SK-N-SH treated with all-trans-retinoic acid at 6 μM for 48 hours (cell line): ENCODE measurements around the gene RPS24.

ENCODE experiments used
- ARNTL ChIP-seq: fragments of 450-650 bp; formaldehyde crosslinking; IDR thresholded peaks from 2 replicates; pipeline ENCODE4 v1.5.0; 2020; ENCODE audit warnings: low read depth, mild to moderate bottlenecking, moderate library complexity, borderline replicate concordance
- CSDC2 ChIP-seq: fragments of 250-450 bp; sonication (Bioruptor Pico); IDR thresholded peaks from 2 replicates; pipeline ENCODE4 v1.5.0; 2020; ENCODE audit warnings: mild to moderate bottlenecking, moderate library complexity
- ESRRG ChIP-seq: fragments of 250-450 bp; sonication (Bioruptor Pico); IDR thresholded peaks from 2 replicates; pipeline ENCODE4 v1.6.1; 2021; ENCODE audit warnings: mild to moderate bottlenecking
- ISL1 ChIP-seq: fragments of 250-450 bp; sonication (Bioruptor Pico); IDR thresholded peaks from 2 replicates; pipeline ENCODE4 v2.1.2; 2022; ENCODE audit warnings: mild to moderate bottlenecking, moderate library complexity
- PPARA ChIP-seq: fragments of 250-450 bp; sonication (Bioruptor Pico); IDR thresholded peaks from 2 replicates; pipeline ENCODE4 v1.5.0; 2020; ENCODE audit warnings: mild to moderate bottlenecking, borderline replicate concordance
- TCF4 ChIP-seq: fragments of 250-450 bp; sonication (Bioruptor Pico); IDR thresholded peaks from 2 replicates; pipeline ENCODE4 v1.8.0; 2021; ENCODE audit warnings: mild to moderate bottlenecking, moderate library complexity, borderline replicate concordance
- TOX ChIP-seq: fragments of 250-450 bp; sonication (Bioruptor Pico); IDR thresholded peaks from 2 replicates; pipeline ENCODE4 v1.8.0; 2021; ENCODE audit warnings: mild to moderate bottlenecking, moderate library complexity, borderline replicate concordance
- ZC3H10 ChIP-seq: fragments of 250-450 bp; sonication (Bioruptor Pico); IDR thresholded peaks from 2 replicates; pipeline ENCODE4 v1.5.1; 2021; ENCODE audit warnings: mild to moderate bottlenecking, moderate library complexity
- ZFP3 ChIP-seq: fragments of 250-450 bp; sonication (Bioruptor Pico); IDR thresholded peaks from 2 replicates; pipeline ENCODE4 v1.5.0; 2020; ENCODE audit warnings: mild to moderate bottlenecking, moderate library complexity
- ZFP30 ChIP-seq: fragments of 450-650 bp; formaldehyde crosslinking; IDR thresholded peaks from 2 replicates; pipeline ENCODE4 v1.5.0; 2022; ENCODE audit warnings: mild to moderate bottlenecking, moderate library complexity
- TF ChIP-seq, protein P1 (sequence below): fragments of 250-450 bp; sonication (Bioruptor Pico); IDR thresholded peaks from 2 replicates; pipeline ENCODE4 v1.5.0; 2020; ENCODE audit warnings: mild to moderate bottlenecking, moderate library complexity
- TF ChIP-seq, protein P2 (sequence below): fragments of 250-450 bp; sonication (Bioruptor Pico); IDR thresholded peaks from 2 replicates; pipeline ENCODE4 v1.5.1; 2021; ENCODE audit warnings: mild to moderate bottlenecking, moderate library complexity
- TF ChIP-seq, protein P3 (sequence below): fragments of 250-450 bp; sonication (Bioruptor Pico); IDR thresholded peaks from 2 replicates; pipeline ENCODE4 v1.8.0; 2020; ENCODE audit warnings: mild to moderate bottlenecking, moderate library complexity, borderline replicate concordance

DNA sequence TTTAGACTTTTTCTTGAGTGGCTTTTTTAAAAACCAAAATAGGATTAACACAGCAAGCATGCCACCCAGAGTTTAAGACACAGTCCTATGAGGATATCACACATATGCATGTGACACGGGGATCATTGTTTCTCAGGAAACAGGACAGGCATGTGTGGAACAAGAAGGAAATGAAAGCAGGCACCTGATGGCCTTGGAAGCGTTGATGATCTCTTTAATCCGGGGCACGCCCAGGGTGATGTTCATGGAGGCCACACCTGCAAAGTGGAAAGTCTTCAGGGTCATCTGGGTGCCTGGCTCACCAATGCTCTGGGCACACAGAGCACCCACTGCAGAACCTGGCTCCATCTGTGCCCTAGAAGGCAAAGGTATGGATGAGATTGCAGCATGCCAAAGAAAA is 48.7 kb upstream of the RPS24 start:
- TF ChIP-seq, protein P1, sequence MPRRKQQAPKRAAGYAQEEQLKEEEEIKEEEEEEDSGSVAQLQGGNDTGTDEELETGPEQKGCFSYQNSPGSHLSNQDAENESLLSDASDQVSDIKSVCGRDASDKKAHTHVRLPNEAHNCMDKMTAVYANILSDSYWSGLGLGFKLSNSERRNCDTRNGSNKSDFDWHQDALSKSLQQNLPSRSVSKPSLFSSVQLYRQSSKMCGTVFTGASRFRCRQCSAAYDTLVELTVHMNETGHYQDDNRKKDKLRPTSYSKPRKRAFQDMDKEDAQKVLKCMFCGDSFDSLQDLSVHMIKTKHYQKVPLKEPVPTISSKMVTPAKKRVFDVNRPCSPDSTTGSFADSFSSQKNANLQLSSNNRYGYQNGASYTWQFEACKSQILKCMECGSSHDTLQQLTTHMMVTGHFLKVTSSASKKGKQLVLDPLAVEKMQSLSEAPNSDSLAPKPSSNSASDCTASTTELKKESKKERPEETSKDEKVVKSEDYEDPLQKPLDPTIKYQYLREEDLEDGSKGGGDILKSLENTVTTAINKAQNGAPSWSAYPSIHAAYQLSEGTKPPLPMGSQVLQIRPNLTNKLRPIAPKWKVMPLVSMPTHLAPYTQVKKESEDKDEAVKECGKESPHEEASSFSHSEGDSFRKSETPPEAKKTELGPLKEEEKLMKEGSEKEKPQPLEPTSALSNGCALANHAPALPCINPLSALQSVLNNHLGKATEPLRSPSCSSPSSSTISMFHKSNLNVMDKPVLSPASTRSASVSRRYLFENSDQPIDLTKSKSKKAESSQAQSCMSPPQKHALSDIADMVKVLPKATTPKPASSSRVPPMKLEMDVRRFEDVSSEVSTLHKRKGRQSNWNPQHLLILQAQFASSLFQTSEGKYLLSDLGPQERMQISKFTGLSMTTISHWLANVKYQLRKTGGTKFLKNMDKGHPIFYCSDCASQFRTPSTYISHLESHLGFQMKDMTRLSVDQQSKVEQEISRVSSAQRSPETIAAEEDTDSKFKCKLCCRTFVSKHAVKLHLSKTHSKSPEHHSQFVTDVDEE (CRISPR knock-in tag) = no peak
- TF ChIP-seq ARNTL (CRISPR knock-in tag) (no peak), CSDC2 (CRISPR knock-in tag) (no peak), ZC3H10 (no peak), TCF4 (no peak), ISL1 (CRISPR knock-in tag) (no peak), ZFP30 (no peak), ZFP3 (CRISPR knock-in tag) (no peak), PPARA (CRISPR knock-in tag) (no peak), TOX (no peak), ESRRG (CRISPR knock-in tag) (no peak)
- TF ChIP-seq, protein P2, sequence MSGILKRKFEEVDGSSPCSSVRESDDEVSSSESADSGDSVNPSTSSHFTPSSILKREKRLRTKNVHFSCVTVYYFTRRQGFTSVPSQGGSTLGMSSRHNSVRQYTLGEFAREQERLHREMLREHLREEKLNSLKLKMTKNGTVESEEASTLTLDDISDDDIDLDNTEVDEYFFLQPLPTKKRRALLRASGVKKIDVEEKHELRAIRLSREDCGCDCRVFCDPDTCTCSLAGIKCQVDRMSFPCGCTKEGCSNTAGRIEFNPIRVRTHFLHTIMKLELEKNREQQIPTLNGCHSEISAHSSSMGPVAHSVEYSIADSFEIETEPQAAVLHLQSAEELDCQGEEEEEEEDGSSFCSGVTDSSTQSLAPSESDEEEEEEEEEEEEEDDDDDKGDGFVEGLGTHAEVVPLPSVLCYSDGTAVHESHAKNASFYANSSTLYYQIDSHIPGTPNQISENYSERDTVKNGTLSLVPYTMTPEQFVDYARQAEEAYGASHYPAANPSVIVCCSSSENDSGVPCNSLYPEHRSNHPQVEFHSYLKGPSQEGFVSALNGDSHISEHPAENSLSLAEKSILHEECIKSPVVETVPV (CRISPR knock-in tag) = no peak
- TF ChIP-seq, protein P3, sequence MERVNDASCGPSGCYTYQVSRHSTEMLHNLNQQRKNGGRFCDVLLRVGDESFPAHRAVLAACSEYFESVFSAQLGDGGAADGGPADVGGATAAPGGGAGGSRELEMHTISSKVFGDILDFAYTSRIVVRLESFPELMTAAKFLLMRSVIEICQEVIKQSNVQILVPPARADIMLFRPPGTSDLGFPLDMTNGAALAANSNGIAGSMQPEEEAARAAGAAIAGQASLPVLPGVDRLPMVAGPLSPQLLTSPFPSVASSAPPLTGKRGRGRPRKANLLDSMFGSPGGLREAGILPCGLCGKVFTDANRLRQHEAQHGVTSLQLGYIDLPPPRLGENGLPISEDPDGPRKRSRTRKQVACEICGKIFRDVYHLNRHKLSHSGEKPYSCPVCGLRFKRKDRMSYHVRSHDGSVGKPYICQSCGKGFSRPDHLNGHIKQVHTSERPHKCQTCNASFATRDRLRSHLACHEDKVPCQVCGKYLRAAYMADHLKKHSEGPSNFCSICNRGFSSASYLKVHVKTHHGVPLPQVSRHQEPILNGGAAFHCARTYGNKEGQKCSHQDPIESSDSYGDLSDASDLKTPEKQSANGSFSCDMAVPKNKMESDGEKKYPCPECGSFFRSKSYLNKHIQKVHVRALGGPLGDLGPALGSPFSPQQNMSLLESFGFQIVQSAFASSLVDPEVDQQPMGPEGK (CRISPR knock-in tag) = no peak
